Uterus (tissue), 2 donors: ENCODE measurements around the gene TMEM51.

Source experiments
- CTCF ChIP-seq, 4 experiments: fragments of 200-600 bp in 2 of 4; fragments of 450-650 bp in 2 of 4; sonication (generic) in 2 of 4; IDR thresholded peaks; one replicate each; pipeline ENCODE4 v1.5.1; 2016 to 2019; ENCODE audit warnings: antibody characterized with exemption in 4 of 4, mild to moderate bottlenecking in 2 of 4, moderate library complexity in 1 of 4
- POLR2A ChIP-seq, 2 donors: fragments of 450-650 bp; IDR thresholded peaks; one replicate each; pipeline ENCODE4 v1.6.1; 2016; ENCODE audit warnings: antibody characterized with exemption in 2 of 2, mild to moderate bottlenecking in 1 of 2, moderate library complexity in 1 of 2

- TF ChIP-seq CTCF (IDR thresholded peaks at IDR 0.05) (no peak), POLR2A (IDR thresholded peaks at IDR 0.05) (no peak)
Observed at GRCh38 chr1:15151377-15151806, 2.2 kb upstream of the TMEM51 start.
